ENCODE data around the gene SGCA. TPM values are rescaled to one million over a fixed set of nuclear protein-coding genes. Genes with fewer than 3 reads are reported as not detected.

The SGCA gene
- total and polyA plus RNA-seq, 12 donors = 0.28 to 5.5 (median 1.6) TPM; not detected in 4

- intact Hi-C loops (cut with DNase I) = no loop called here
- 65 to 82% (median 78%) methylated on average over 5 to 7 of the region's 7 CpGs for WGBS, 4 donors
These were observed 13.1 kb upstream of the SGCA start for GRCh38 chr17:50152736-50153135.

DNA sequence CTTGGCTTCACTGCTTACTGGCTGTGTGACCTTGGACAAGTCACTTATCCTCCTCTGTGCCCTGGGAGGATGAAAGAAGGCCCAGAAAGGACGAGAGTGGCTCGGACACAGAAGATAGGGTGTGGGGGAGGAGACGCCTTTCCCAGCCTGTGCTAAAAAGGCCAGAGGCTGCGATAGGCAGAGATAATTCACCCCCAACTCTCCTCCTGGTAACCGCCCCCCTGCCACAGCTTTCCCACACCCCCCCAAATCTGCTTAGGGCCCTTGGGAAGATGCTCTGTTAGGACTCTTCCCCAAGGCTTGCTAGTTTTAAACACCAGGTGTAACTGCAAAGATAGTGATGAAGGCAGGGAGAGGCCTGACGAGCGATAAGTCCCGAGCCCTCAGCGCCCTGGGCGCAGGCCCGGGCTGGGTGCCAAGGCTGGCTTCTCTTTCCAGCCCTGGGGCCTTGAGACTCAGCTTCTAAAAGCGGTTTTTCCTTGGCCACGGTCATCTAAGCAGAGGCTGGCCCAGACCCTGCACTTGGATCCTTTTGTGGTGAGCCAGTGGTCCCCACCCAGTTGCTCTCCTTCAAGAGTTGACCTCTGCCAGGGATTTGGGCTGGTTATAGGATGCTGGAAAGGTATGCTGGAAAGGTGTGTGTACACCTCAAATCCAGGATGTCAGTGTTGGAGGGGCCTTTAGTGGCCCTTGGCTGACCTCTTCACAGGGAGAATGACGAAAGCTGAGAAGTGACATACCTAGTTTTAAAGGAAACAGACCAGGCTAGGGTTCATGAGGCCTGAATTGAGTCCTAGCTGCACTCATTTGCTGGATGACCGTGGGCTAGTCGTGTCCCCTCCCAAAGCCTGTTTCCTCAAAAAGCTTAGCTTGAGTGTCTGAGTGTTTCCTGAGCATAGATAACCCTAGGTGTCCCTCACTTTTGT lies 11.9 kb upstream of the SGCA start:
- peak in 1 of 2 donors; percentile 11 for TF ChIP-seq POLR2A (IDR thresholded peaks at IDR 0.05)
- TF ChIP-seq, protein P1, sequence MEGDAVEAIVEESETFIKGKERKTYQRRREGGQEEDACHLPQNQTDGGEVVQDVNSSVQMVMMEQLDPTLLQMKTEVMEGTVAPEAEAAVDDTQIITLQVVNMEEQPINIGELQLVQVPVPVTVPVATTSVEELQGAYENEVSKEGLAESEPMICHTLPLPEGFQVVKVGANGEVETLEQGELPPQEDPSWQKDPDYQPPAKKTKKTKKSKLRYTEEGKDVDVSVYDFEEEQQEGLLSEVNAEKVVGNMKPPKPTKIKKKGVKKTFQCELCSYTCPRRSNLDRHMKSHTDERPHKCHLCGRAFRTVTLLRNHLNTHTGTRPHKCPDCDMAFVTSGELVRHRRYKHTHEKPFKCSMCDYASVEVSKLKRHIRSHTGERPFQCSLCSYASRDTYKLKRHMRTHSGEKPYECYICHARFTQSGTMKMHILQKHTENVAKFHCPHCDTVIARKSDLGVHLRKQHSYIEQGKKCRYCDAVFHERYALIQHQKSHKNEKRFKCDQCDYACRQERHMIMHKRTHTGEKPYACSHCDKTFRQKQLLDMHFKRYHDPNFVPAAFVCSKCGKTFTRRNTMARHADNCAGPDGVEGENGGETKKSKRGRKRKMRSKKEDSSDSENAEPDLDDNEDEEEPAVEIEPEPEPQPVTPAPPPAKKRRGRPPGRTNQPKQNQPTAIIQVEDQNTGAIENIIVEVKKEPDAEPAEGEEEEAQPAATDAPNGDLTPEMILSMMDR (IDR thresholded peaks at IDR 0.05) = no peak
- DNase-seq = peak; percentile 84 to 91 (median 87)

More at GRCh38 chr17:50152736-50153135, 13.1 kb upstream of the SGCA start:
- peak overlapping the region in 4 of 5 donors; percentile 84 to 94 (median 91) for H3K27ac ChIP-seq
- no peaks in the 10 kb centered on the region for H3K36me3 ChIP-seq (replicated peaks in 1 of 2)
- DNase-seq = no peak
- H3K4me3 ChIP-seq = peak overlapping the region in 1 of 4 donors; percentile 92
- H3K27me3 ChIP-seq = no peaks in the 10 kb centered on the region
- peaks cover 59 to 62% of the 10 kb centered on the region in 2 donors for H3K4me1 ChIP-seq (replicated peaks in 1 of 2)
- H3K9me3 ChIP-seq (replicated peaks in 1 of 3) = no peaks in the 10 kb centered on the region
- TF ChIP-seq, protein P1 (IDR thresholded peaks at IDR 0.05) = no peak

GRCh38 chr17:50154604-50155003 lies 11.2 kb upstream of the SGCA start:
- peak overlapping the region; percentile 84 to 94 (median 92) for H3K27ac ChIP-seq
- no peaks in the 10 kb centered on the region for H3K27me3 ChIP-seq
- TF ChIP-seq, protein P1 (IDR thresholded peaks at IDR 0.05) = no peak
- TF ChIP-seq POLR2A (IDR thresholded peaks at IDR 0.05) = no peak
- 36 to 67% (median 45%) methylated on average over 1 of the region's 1 CpG for WGBS, 4 donors
- H3K4me3 ChIP-seq = no peak overlapping the region
- H3K4me1 ChIP-seq (replicated peaks in 1 of 2) = peaks cover 42 to 53% of the 10 kb centered on the region in 2 donors
- DNase-seq = no peak
- no peaks in the 10 kb centered on the region for H3K9me3 ChIP-seq (replicated peaks in 1 of 3)
- no peaks in the 10 kb centered on the region for H3K36me3 ChIP-seq (replicated peaks in 1 of 2)
- intact Hi-C loops (cut with DNase I) = no loop called here

More for the DNA sequence above, 11.9 kb upstream of the SGCA start:
- intact Hi-C loops (cut with DNase I) = no loop called here
- Histone ChIP-seq H3K27me3 (no peaks in the 10 kb centered on the region), H3K4me1 (replicated peaks in 1 of 2) (peaks cover 49 to 53% of the 10 kb centered on the region in 2 donors), H3K4me3 (no peak overlapping the region), H3K27ac (peak overlapping the region; percentile 55 to 94 (median 89)), H3K36me3 (replicated peaks in 1 of 2) (no peaks in the 10 kb centered on the region), H3K9me3 (replicated peaks in 1 of 3) (no peaks in the 10 kb centered on the region)
- 26 to 37% (median 33%) methylated on average over 12 to 16 of the region's 16 CpGs for WGBS, 4 donors

GRCh38 chr17:50155115-50155819 lies 10.5 kb upstream of the SGCA start:
- DNase-seq = peak in 5 of 7 donors; percentile 65 to 84 (median 77)
- peak overlapping the region; percentile 84 to 94 (median 92) for H3K27ac ChIP-seq
- no peaks in the 10 kb centered on the region for H3K36me3 ChIP-seq (replicated peaks in 1 of 2)
- H3K4me3 ChIP-seq = no peak overlapping the region
- TF ChIP-seq POLR2A (IDR thresholded peaks at IDR 0.05) = peak in 1 of 2 donors; percentile 26
- TF ChIP-seq, protein P1 (IDR thresholded peaks at IDR 0.05) = no peak
- 24 to 36% (median 28%) methylated on average over 8 of the region's 8 CpGs for WGBS, 4 donors
- H3K4me1 ChIP-seq (replicated peaks in 1 of 2) = peaks cover 40 to 53% of the 10 kb centered on the region in 2 donors
- intact Hi-C loops (cut with DNase I) = no loop called here
- no peaks in the 10 kb centered on the region for H3K27me3 ChIP-seq
- H3K9me3 ChIP-seq (replicated peaks in 1 of 3) = no peaks in the 10 kb centered on the region
